Measurements from ENCODE around the gene PDAP1.

- TF ChIP-seq BMI1 (IDR thresholded peaks at IDR 0.05; ENCODE audit: borderline replicate concordance) (no peak), BRCA1 (IDR thresholded peaks at IDR 0.05; ENCODE audit: low read depth, low read length) (no peak), SIN3A (IDR thresholded peaks at IDR 0.05; ENCODE audit: low read depth, low read length) (no peak), NFIC (IDR thresholded peaks at IDR 0.05; ENCODE audit: low read depth, low read length) (no peak), RFX5 (IDR thresholded peaks at IDR 0.05; ENCODE audit: low read depth, low read length) (no peak), PAX8 (IDR thresholded peaks at IDR 0.05) (no peak), POLR2AphosphoS5 (IDR thresholded peaks at IDR 0.05; ENCODE audit: low read length) (no peak)
- TF ChIP-seq, protein P1, sequence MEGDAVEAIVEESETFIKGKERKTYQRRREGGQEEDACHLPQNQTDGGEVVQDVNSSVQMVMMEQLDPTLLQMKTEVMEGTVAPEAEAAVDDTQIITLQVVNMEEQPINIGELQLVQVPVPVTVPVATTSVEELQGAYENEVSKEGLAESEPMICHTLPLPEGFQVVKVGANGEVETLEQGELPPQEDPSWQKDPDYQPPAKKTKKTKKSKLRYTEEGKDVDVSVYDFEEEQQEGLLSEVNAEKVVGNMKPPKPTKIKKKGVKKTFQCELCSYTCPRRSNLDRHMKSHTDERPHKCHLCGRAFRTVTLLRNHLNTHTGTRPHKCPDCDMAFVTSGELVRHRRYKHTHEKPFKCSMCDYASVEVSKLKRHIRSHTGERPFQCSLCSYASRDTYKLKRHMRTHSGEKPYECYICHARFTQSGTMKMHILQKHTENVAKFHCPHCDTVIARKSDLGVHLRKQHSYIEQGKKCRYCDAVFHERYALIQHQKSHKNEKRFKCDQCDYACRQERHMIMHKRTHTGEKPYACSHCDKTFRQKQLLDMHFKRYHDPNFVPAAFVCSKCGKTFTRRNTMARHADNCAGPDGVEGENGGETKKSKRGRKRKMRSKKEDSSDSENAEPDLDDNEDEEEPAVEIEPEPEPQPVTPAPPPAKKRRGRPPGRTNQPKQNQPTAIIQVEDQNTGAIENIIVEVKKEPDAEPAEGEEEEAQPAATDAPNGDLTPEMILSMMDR (IDR thresholded peaks at IDR 0.05 in 2 of 3, conservative IDR thresholded peaks at IDR 0.05 in 1 of 3; ENCODE audit: control insufficient read depth in 2 of 3, extremely low read depth in 1 of 3, insufficient read depth in 1 of 3, low read depth in 3 of 3, low read length in 3 of 3), result no peak
These were observed 14.3 kb downstream of the PDAP1 start for GRCh38 chr7:99394188-99394502.
